ENCODE measurements around the gene NDEL1.

NDEL1 gene

GRCh38 chr17:8475781-8476180, 40.1 kb downstream of the NDEL1 start:
- DNase-seq (ENCODE audit: low read depth): no peak
- no peak overlapping the region for H3K4me3 ChIP-seq (ENCODE audit: low read length)
- TF ChIP-seq CTCF (IDR thresholded peaks at IDR 0.05; ENCODE audit: insufficient read depth, low read depth, low read length, missing control alignments): no peak

- DNase-seq (ENCODE audit: low read depth): no peak
- TF ChIP-seq CTCF (IDR thresholded peaks at IDR 0.05; ENCODE audit: insufficient read depth, low read depth, low read length, missing control alignments): no peak
- no peak overlapping the region for H3K4me3 ChIP-seq (ENCODE audit: low read length)
Measured at GRCh38 chr17:8476741-8477140, 41.1 kb downstream of the NDEL1 start.

- H3K4me3 ChIP-seq (ENCODE audit: low read length): no peak overlapping the region
- DNase-seq (ENCODE audit: low read depth): no peak
- TF ChIP-seq CTCF (IDR thresholded peaks at IDR 0.05; ENCODE audit: insufficient read depth, low read depth, low read length, missing control alignments): no peak
Measured at GRCh38 chr17:8477171-8477570, 41.5 kb downstream of the NDEL1 start.

GRCh38 chr17:8477715-8478441, 42.2 kb downstream of the NDEL1 start:
- DNase-seq (ENCODE audit: low read depth): no peak
- no peak overlapping the region for H3K4me3 ChIP-seq (ENCODE audit: low read length)
- no peak for TF ChIP-seq CTCF (IDR thresholded peaks at IDR 0.05; ENCODE audit: insufficient read depth, low read depth, low read length, missing control alignments)

GRCh38 chr17:8479431-8479947, 43.8 kb downstream of the NDEL1 start:
- TF ChIP-seq CTCF (IDR thresholded peaks at IDR 0.05; ENCODE audit: insufficient read depth, low read depth, low read length, missing control alignments): no peak
- no peak overlapping the region for H3K4me3 ChIP-seq (ENCODE audit: low read length)
- DNase-seq (ENCODE audit: low read depth): no peak

- no peak for DNase-seq (ENCODE audit: low read depth)
- TF ChIP-seq CTCF (IDR thresholded peaks at IDR 0.05; ENCODE audit: insufficient read depth, low read depth, low read length, missing control alignments): no peak
- H3K4me3 ChIP-seq (ENCODE audit: low read length): no peak overlapping the region
Measured at GRCh38 chr17:8480011-8480976, 44.6 kb downstream of the NDEL1 start.
